ENCODE results near the gene CFAP410. TPM values are rescaled to one million over a fixed set of nuclear protein-coding genes. Genes with fewer than 3 reads are reported as not detected.
"Not testable (repeated sequence)": the region's sequence is repeated elsewhere in the genome, so short reads cannot be mapped to it uniquely, and the experiment has no call there.

CFAP410 gene
- total RNA-seq, 1 experiment from 2014 or later: 12.6 TPM

- DNase-seq (ENCODE audit: low spot score): no peak
These were observed 53.8 kb downstream of the CFAP410 start, which contains the start of gene AIRE for GRCh38 chr21:44285138-44285992. TSS of gene AIRE (plus strand) at chr21:44285876. CDS start at chr21:44286007, 131 bp downstream.

- no peak for DNase-seq (ENCODE audit: low spot score)
These were observed 55.2 kb downstream of the CFAP410 start for GRCh38 chr21:44283948-44284347.

GRCh38 chr21:44283211-44283785 is 55.9 kb downstream of the CFAP410 start:
- not testable (repeated sequence) for DNase-seq (ENCODE audit: low spot score)

GRCh38 chr21:44282370-44282769 is 56.8 kb downstream of the CFAP410 start:
- DNase-seq (ENCODE audit: low spot score): no peak

- DNase-seq (ENCODE audit: low spot score): no peak
These were observed 57.4 kb downstream of the CFAP410 start for GRCh38 chr21:44281801-44282200.

GRCh38 chr21:44279354-44280260 is 59.6 kb downstream of the CFAP410 start:
- no peak for DNase-seq (ENCODE audit: low spot score)

Other genes starting within 250 kb of the CFAP410 start
- gene PWP2, start 232.0 kb downstream of the CFAP410 start, total RNA-seq (2014; rRNA removed; shearing (Covaris generic)): 11.5 and 32.8 TPM in 2 replicates
- 8.4 and 11.1 TPM in 2 replicates for gene GATD3, start 205.7 kb downstream of the CFAP410 start, total RNA-seq (2014; rRNA removed; shearing (Covaris generic))
- 0.33 and 0.80 TPM in 2 replicates for gene ICOSLG, start 98.4 kb downstream of the CFAP410 start, total RNA-seq (2014; rRNA removed; shearing (Covaris generic))
- not detected in 2 replicates for gene DNMT3L, start 77.5 kb downstream of the CFAP410 start, total RNA-seq (2014; rRNA removed; shearing (Covaris generic))
- not detected in 2 replicates for gene AIRE, start 53.5 kb downstream of the CFAP410 start, total RNA-seq (2014; rRNA removed; shearing (Covaris generic))
- gene PFKL, start 39.3 kb downstream of the CFAP410 start, total RNA-seq (2014; rRNA removed; shearing (Covaris generic)): 51.0 and 77.6 TPM in 2 replicates
- gene TRPM2, start 14.2 kb upstream of the CFAP410 start, total RNA-seq (2014; rRNA removed; shearing (Covaris generic)): 0.76 and 0.89 TPM in 2 replicates
- gene LRRC3, start 116.1 kb upstream of the CFAP410 start, total RNA-seq (2014; rRNA removed; shearing (Covaris generic)): 0.37 and 0.52 TPM in 2 replicates
- gene KRTAP10-1, start 200.8 kb upstream of the CFAP410 start, total RNA-seq (2014; rRNA removed; shearing (Covaris generic)): not detected in 2 replicates
- not detected in 2 replicates for gene KRTAP10-2, start 212.1 kb upstream of the CFAP410 start, total RNA-seq (2014; rRNA removed; shearing (Covaris generic))
- not detected in 2 replicates for gene KRTAP10-3, start 219.4 kb upstream of the CFAP410 start, total RNA-seq (2014; rRNA removed; shearing (Covaris generic))
- gene KRTAP10-4, start 234.3 kb upstream of the CFAP410 start, total RNA-seq (2014; rRNA removed; shearing (Covaris generic)): not detected in 2 replicates
- gene KRTAP10-5, start 241.2 kb upstream of the CFAP410 start, total RNA-seq (2014; rRNA removed; shearing (Covaris generic)): not detected in 2 replicates

All from H4 (cell line).